Stimulated activated CD8-positive, alpha-beta memory T cell treated with anti-CD3 and anti-CD28 coated beads, Interleukin-7, amount 100 ng/mL, for 4 hours (primary cell): ENCODE data around the gene DNASE2B.
"Not testable (repeated sequence)": the region's sequence is repeated elsewhere in the genome, so short reads cannot be mapped to it uniquely, and the experiment has no call there.

ENCODE experiments used
- DNase-seq, 2 donors: peaks; one replicate each; pipeline ENCODE4 v3.0.0-alpha.2; 2020; ENCODE audit warnings: low read depth in 2 of 2

The DNASE2B gene

DNA sequence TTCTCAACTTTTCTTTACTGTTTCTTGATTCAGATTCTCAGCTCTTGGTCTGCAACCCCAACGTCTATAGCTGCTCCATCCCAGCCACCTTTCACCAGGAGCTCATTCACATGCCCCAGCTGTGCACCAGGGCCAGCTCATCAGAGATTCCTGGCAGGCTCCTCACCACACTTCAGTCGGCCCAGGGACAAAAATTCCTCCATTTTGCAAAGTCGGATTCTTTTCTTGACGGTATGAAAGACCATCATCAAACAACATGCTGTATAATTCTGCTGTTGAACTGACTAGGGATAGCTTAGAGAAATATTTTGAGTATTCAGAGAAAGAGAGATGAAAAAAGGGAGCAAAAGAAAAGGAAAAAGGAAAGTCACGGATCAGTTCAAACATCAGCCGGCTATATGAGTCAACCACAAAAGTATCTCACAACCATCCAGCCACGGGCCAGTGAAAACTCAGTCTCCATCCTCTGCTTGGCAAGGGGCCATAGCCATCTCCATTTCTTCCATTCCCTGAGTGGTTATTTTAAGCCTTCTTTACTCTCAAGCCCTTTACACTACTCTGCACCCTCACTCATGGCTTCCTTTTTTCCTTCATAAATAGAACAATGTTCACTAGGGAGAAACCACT, 14.1 kb downstream of the DNASE2B start:
- DNase-seq: no peak

DNA sequence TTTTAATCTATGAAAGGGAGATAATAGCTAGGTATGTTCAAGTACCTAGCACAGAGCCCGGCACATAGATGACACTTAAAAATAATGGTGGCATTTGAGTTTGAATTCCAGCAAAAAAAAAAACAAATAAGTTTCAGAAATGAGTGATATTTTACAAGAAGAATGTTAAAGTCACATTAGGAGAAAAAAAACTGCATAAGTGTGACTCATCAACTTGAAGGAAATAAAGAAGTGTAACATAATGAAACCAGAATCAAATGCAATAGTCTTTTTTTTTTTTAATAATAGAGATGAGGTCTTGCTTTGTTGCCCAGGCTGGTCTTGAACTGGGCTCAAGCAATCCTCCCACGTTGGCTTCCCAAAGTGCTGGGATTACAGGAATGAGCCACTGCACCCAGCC, 17.1 kb downstream of the DNASE2B start:
- no peak for DNase-seq

DNA sequence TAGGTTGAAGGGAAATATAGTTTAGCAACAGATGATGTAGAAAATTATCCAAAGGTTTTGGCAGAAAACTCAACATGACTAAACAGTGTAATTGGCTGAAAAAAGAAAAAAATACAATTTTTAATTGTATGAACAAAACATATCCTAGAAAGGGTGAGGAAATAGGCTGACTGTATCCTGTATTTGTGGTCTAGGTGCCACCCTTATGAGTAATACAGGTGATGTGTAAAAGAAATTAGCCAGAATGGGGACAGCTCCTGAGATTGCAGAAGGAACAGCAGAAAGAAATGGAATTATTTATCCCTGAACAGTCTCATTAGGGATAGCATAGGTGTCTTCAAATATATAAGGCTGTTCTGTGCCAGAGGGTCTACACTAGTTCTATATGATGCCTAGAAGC, 24.6 kb downstream of the DNASE2B start:
- DNase-seq: no peak

DNA sequence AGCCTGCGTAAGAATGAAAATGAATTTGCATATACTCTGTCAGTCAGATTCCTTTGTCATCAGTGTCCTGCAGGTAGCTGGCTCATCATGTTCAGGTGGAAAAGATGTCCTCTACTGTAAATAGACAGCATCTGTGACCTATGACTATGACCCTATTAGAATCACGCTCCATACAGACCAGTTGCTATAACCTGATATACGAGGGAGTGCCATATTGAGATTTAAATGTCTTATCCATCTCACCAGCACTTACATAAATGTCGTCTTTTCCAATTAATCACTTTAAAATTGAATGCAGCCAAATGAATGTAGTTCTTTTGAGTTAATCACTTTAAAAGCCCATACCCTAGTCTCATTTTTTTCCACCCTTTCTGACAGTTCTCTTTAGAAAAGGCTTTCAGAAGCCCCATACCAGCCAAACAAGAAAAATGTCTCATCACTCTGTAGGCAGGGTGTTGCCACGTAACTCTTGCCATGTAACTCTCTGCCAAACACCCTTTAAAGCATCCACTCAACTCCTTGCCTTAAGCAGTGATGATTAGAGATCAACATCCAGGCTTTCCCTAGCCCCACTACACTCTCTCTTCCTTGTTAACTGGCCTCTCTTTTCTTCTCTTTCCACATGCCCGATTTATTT, 26.3 kb downstream of the DNASE2B start:
- no peak for DNase-seq

DNA sequence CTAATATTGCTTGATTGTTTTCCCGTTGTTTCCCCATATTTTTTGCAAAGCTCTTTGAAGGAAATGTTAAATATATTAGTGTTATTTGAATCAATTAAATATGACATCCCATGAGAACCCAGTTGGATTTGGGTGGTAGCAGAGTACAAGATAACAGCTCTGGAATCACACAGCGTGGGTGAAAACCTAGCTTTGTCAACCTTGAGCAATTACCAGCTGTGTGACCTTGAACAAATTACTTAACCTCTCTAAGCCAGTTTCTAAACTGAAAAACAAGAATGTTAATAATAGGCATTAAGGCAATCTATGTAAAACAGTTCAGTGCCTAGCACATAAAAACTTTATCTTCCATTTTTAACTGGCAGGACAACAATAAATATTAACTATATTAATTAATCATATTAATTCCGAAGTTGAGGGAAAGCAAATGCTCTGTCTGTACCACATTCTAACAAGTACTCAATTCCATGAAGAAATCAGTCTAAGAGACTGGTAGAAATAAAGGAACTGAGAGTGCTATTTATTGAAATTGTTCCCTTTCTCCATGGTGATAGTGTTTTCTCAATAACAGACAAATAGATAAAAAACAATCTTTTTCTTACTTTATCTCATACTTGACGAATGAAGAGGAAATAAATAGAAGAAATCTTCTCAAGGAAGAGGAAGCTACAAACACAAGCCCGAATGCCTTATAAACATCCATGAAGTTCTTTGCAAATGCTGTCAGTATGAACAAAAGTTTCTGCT, 27.0 kb downstream of the DNASE2B start:
- no peak for DNase-seq

DNA sequence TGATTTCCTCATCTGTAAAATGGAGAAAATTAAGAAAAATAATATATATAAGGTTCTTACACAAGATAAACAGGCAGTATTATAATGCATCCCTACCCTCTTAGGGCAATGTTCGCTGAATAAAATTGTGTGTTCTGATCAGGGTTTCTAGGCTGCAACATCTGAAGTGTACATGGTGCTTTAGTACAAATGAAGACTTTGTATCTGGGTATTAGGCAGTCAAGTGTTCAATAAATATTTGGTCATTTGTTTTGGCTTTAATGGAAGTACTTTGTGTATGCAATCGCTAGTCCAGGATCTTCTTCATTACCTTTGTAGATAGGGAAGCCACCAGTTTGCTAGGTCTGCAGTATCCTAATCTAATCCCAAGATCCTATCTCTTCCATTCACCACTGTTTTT, 28.1 kb downstream of the DNASE2B start:
- DNase-seq: no peak

DNA sequence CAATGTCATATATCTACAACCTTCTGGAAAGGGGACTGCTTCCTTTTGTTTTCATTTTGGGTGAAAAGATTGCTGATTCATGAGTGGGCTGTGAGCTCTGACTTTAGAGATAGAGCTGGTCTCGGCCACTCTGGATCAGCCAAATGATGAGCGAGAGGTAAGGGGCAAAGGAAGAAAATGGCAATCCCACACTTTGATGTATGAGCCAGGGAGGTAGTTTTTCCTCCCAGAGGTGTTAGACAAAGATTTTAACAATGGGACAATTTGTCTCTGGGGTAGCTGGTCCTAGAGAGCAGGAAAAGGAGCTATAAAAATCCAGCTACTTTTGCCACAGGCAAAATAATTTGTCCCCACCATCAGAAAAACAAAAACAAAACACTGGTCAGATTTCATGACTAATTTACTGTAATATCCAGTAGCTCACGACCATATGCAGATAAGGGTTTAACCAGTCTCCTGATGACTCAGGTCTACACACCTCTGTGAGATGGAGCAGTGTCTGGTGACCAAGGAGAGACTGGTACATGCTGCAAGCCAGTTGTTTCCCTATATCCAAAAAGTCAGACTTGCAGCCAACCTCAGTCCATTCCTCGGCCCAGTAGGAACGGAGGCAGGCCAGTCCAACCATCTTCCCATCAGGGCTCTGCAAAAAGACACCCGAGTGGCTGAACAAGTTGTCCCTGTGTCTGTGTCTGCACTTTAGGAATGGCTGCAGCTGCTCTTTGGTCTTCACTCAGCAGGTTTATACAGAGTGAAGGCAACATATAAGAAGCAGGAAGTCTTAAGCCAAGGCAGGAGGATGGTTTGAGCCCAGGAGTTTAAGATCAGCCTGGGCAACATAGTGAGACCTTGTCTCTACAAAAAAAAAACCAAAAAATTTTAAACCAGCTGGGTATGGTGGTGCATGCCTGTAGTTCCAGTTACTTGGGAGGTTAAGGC, 29.2 kb downstream of the DNASE2B start:
- DNase-seq: no peak

DNA sequence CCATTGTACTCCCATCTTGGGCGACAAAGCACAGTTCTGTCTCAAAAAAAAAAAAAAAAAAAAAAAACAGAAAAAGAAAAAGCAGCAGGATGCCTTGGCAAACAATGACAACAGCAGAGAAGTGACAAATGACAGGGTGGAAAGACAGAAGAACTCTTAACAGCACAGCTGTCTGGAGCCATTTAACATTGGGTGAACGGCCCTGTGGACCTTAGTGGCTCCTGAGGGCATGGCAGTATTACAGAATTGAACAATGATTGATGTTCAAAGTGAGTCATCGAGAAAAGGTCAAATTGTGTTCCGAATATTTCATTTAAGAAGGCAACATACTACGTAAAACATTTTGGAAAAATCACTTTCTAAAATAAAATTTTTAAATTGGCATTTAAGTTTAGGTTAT, 30.0 kb downstream of the DNASE2B start:
- DNase-seq: no peak

DNA sequence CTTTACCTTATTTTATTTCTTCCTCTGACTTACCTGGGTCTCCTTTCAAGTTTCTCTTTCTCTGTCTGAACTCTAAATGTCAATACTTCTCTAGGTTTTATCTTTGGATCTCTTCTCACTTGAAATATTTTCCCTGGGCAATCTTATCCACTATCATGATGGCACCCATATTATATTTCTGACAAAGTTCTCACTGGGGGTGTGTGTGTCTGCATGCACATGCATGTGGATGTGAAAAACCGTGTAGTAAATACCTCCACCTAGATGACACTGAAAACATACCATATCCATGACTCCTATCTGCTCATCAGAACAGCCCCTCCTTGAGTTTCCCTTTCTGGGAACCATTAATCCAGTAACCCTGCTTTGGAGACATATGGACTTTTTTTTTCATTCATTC, 30.9 kb downstream of the DNASE2B start:
- DNase-seq: no peak

DNA sequence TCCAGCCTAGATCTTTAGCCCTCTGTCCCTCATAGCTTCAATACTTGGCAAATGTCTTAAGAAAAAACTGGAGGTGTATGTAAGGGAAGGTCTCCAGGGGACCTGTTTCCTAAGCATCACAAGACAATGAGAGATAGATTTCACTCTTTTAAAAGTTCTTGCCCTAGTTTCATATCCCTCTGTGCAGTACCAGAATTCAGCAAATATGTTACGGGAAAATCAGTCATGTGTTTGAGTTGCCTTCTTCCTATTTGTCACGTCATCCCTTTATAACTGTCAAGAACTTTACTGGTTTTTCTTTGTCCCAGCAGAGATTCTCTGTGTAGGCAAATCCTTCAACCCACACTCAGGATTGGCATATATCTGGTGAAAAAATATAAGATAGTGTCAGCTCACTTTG, 32.3 kb downstream of the DNASE2B start:
- DNase-seq: no peak

DNA sequence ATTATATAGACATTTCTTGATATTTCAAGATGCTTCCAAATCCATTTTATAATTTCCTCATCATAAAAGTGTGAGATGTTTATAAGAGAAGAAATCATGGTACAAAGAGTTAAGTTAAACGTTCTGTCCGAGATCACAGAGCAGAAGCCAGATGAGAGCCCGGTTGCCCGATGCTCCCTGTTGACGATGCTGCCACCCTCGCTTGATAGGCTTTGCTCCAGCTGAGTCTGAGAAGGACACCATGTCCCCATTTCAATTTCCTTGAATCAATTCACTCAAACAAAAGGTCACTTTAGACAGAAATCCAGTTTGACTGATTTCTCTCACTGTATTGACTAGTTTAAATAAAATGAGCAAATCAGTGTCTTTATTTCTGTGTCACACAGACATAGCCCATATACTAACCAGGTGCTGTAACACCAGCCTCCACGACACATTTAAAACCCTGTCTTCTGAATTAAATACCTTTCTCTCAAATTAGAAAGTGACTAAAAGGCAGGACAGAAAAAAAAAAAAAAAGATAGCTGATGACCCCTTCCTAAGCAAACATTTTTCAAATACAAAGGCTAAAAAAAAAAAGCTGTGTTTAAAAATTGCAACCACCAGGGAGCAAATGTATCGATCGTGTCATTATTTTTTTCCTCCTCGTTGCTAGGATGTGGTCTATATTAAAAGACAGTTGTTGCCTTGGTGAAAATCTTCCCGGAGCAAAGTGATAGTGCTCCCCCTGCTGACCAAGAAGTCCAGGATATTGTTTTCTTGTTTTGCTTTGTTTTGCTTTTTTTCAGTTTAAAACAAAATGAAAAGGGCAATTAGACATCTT, 35.2 kb downstream of the DNASE2B start:
- peak in 1 of 2 donors; percentile 47 for DNase-seq

DNA sequence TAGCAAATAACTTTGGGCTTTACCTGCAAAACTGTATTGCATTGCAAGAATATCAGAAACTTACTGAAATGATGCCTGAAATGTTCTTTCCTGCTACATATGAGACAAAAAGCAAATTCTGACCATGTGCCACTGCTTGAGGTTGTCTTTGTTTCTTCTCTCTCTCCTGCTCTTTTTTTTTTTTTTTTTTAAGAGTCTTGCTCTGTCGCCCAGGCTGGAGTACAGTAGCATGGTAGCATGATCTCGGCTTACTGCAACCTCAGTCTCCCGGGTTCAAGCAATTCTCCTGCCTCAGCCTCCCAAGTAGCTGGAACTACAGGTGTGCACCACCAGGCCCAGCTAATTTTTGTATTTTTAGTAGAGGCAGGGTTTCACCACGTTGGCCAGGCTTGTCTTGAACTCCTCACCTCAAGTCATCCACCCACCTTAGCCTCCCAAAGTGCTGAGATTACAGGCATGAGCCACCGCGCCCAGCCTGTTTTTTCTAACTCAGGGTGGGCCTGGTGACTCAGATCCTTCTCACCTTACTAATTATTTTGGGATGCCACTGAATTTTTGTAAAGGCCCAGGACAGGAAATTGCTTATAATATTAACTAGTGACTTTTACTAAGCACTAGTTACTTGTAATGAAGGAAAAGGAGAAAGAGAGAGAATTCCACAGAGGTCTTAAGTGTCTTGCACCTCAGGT, 35.9 kb downstream of the DNASE2B start:
- no peak for DNase-seq

DNA sequence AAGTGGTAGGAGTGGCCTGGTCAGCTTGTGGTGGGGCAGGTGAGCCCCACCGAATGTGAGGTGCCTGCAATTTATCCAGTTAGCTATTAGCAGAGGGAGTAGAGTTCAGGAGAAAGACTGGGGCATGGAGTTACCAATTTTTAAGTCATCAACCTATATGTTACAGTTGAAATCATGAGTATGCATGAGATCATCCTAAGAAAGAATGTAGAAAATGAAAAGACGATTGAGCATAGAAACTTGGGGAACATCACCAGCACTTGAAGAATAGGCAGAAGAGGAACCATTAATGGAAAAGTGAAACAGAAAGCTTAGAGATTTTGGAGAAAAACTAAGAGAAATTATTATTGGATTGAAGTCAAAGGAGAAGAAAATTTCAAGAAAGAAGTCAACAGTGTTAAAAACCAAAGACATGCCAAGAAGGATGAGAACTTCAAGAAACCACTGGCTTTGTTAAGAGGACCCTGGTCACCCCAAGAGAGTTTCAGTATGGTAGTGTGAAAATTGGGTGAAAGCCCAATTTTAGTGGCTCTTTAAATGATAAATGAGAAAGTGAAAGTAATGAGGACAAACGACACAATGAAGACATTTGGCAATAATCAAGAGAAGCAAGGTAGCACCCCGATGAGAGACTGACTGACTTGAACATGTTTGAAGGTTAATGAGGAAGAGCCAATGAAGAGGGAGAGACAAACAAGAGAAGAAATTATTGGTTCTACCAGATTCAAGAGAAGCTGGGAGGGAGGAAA, 36.7 kb downstream of the DNASE2B start:
- DNase-seq: no peak

DNA sequence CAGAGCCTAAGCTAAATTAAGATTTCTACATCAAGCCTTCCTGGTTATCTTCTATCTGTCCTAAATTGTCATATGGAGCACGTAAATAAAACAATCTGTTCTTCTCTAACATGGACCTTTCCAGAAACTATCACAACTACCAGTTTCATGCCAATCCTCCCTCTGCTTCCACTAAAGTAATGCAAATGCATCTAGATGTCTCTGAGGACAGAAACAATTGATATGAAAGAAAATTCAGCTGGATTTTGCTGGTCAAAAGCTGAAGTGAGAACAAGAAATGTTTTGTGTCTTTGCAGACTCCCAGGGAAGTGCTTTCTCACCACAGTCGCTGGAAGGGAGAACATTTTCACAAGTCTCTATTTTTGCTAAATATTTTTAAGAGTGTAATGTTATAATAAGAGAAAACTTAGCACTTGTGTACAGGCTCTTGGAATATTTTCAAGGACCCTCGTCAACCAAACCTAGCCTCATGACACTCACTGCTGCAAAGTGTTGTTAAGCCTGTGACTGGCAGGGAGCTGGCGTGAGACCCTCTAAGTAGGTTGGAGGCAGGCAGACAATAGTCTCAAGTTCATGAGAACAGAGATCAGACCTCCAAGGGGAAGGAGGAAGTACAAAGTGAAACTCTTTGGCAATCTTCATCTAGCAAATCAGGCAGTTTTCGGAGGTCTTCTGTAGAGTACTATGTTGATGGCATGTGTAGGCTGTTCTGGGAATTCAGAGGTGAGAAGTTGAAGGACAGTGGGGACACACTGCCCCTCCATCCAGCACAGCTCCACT, 38.8 kb downstream of the DNASE2B start:
- no peak for DNase-seq

DNA sequence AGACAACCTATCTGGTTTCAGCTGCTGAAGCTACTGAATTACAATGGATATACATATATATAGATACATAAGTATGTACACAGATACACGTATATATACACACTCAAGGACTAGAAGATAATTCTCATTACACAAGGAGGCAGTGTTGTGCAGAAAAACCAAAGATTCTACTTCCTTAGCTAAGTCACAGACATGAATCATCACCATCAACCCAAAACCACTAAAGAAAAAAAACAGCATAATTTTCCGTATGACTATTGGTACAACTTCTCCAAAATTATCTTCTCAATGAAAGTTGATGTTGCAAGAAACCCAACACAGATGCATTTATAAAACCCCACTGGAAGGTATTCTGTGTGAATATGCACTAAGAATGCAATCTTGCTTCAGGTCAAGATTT, 44.0 kb downstream of the DNASE2B start:
- DNase-seq: no peak

DNA sequence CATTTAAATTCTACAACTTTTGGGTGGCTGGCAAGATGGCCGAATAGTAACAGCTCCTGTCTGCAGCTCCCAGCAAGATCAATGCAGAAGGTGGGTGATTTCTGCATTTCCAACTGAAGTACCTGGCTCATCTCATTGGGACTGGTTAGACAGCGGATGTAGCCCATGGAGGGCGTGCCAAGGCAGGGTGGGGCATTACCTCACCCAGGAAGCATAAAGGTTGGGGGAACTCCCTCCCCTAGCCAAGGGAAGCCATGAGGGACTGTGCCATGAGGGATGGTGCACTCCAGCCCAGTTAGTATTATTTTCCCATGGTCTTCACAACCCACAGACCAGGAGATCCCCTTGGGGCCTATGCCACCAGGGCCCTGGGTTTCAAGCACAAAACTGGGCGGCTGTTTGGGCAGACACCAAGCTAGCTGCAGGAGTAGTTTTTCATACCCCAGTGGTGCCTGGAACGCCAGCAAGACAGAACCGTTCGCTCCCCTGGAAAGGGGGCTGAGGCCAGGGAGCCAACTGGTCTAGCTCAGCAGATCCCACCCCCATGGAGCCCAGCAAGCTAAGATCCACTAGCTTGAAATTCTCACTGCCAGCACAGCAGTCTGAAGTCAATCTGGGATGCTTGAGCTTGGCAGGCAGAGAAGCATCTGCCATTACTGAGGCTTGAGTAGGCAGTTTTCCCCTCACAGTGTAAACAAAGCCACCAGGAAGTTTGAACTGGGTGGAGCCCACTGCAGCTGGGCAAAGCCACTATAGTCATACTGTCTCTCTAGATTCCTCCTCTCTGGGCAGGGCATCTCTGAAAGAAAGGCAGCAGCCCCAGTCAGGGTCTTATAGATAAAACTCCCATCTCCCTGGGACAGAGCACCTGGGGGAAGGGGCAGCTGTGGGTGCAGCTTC, 44.7 kb downstream of the DNASE2B start:
- not testable (repeated sequence) for DNase-seq

DNA sequence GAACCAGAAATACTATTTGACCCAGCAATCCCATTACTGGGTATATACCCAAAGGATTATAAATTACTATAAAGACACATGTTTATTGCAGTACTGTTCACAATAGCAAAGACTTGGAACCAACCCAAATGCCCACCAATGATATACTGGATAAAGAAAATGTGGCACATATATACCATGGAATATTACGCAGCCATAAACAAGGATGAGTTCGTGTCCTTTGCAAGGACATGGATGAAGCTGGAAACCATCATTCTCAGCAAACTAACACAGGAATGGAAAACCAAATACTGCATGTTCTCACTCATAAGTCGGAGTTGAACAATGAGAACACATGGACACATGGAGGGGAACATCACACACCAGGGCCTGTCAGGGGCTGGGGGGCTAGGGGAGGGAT, 50.4 kb downstream of the DNASE2B start:
- not testable (repeated sequence) for DNase-seq

DNA sequence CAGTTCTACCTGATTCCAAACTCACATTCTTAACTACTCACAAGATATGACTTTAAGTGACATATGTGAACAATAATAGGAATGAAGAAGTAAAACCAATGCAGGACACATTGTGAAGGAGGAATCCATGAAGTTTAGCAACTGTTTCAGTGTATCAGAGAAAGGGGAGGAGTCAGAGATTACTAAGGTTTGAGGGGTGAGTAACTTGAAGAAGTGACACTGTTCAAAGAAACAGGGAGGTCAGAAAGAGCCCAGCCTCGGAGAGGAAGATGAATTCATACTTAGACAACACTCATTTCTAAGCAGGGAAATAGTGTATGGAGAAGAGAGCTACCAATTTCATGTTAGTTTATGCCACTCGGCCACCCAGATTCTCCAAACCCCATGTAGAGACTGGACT, 52.6 kb downstream of the DNASE2B start:
- DNase-seq: no peak
